GM19023 (cell line): ENCODE data around the gene TMPRSS2.

ENCODE experiments used
- ATAC-seq: cut with Tn5 transposase; IDR thresholded peaks from one replicate; pipeline ENCODE4 v1.9.1; 2021; ENCODE audit warnings: mild to moderate bottlenecking, moderate library complexity; ENCODE audit not compliant: unreplicated experiment

Gene TMPRSS2

DNA sequence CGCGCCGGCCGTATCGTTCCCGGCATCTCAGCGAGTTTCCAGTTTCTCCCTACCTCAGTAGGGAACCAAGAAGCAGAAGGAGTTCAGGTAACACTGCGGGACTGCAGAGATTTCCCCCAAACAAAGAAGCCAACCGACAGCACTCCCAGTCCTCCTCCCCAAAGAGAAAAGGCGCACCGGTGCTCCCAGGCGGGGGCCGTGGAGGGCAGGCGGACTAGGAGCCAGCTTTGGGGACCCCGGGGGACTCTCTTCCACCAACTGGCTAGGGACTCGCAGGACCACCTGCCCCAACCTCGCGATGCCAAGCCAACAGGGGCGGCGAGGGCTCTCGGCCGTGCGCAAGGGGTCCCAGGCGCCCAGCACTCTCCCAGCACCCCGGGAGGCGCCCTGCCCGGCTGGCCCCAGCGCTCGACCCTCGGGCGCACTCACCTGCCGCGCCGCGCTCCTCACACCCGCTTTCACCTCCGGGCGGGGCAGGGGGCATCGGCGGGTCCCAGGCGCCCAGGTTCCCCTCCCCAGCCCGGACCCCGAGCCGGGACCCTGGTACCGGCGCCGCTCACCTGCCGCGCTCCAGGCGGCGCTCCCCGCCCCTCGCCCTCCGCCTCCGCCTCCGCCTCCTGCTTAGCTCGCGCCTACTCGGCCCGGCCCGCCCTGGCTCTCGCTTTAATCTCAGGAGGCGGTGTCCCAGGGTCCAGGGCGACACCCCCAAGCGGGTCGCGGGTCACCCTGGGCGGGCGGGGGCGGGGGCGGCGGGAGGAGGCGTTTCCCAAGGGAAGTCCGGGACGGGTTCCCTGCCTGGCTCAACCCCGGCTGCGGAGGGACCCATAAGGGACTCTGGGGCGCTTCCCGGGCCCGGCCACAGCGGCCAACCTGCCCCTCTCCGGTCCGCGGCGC, at the start of gene TMPRSS2:
Gene TMPRSS2, minus strand, starts transcription at position 638 of the 894 bp plus-strand sequence. CDS start 10,025 bp downstream, outside the sequence.
- no peak for ATAC-seq

- ATAC-seq = no peak
Observed at GRCh38 chr21:41555057-41555456, 47.1 kb upstream of the TMPRSS2 start.

- no peak for ATAC-seq
Observed at GRCh38 chr21:41552254-41552653, 44.3 kb upstream of the TMPRSS2 start.

- ATAC-seq = no peak
Observed at GRCh38 chr21:41548781-41549180, 40.8 kb upstream of the TMPRSS2 start.

DNA sequence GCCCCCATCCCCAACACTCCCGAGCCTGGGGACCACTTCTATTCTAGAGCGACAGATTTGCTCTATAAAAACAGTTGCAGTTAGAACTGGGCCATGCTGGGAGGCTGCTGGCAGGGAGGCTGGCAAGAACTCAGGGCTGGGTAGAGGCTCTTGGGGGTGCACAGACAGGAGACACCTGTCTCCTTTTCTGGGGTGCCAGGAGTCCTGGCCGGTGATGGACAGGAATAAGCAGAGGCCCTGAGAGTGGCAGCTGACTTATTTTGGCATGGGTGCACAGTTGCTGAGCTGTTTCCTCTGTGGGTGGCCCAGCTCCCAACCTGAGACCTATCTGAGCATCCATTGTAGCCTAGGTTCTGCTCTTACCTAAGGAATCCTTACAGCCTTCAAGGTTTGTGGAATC, 39.2 kb upstream of the TMPRSS2 start:
- ATAC-seq = no peak

DNA sequence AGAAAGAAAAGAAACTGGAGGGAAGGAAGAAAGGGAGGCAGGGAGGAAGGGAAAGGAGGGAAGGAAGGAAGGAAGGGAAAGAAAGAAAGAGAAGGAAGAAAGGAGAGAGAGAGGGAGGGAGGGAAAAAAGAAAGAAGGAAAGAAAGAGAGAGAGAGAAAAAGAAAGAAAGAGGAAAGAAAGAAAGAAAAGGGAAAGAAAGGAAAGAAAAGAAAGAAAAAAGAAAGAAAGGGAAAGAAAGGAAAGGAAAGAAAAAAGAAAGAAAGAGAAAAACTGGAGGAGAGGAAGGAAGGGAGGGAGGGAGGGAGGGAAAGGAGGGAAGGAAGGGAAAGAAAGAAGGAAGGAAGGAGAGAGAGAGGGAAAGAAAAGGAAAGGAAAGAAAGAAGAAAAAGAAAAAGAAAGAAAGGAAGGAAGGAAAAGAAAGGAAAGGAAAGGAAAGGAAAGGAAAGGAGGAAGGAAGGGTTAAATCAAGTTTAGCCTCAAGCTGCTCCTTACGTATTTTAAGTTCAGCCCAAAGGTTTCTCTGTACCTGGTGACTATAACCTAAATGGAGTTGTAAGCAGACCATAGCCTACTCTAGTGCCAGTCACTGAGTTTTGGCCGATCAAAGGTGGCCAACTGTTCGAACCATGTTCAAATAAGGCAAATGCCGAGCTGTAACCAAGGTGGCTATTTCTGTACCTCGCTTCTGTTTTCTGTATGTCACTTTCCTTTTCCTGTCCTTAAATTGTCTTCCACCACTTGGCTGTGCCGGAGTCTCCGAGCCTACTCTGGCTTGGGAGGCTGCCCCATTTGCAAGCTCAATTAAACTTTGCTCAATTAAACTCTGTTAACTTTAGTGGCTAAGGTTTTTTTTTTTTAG, 37.8 kb upstream of the TMPRSS2 start:
- ATAC-seq = no peak

DNA sequence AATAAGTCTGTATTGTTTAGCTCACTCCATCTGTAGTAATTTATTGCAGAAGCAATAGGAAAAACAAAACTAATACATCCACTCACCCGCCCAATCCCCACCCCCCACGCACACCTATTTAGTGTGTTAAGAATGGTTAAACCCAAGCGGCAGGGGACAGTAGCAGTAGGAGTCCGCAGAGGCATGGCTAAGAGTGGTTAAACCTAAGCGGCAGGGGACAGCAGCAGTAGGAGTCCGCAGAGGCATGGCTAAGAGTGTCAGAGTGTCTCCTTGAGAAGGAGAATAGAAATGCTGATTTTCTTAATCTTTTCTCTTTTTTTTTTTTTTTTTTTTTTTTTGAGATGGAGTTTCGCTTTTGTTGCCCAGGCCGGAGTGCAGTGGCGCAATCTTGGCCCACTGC, 34.8 kb upstream of the TMPRSS2 start:
- ATAC-seq = no peak

- no peak for ATAC-seq
Observed at GRCh38 chr21:41537356-41537755, 29.4 kb upstream of the TMPRSS2 start.

DNA sequence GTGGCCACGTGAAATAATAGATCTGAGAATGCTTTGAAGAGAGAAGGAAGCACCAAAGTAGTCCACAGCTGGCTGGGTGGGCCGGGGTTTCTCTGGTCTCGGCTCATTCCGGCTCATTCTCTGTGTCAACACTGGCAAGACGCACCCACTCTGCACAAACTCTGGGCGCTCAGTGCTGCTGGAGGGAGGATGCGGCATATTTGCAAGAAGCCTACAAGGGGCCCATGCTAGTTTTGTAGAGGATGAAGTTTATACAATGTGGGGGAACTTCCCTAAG, 28.8 kb upstream of the TMPRSS2 start:
- ATAC-seq = no peak

DNA sequence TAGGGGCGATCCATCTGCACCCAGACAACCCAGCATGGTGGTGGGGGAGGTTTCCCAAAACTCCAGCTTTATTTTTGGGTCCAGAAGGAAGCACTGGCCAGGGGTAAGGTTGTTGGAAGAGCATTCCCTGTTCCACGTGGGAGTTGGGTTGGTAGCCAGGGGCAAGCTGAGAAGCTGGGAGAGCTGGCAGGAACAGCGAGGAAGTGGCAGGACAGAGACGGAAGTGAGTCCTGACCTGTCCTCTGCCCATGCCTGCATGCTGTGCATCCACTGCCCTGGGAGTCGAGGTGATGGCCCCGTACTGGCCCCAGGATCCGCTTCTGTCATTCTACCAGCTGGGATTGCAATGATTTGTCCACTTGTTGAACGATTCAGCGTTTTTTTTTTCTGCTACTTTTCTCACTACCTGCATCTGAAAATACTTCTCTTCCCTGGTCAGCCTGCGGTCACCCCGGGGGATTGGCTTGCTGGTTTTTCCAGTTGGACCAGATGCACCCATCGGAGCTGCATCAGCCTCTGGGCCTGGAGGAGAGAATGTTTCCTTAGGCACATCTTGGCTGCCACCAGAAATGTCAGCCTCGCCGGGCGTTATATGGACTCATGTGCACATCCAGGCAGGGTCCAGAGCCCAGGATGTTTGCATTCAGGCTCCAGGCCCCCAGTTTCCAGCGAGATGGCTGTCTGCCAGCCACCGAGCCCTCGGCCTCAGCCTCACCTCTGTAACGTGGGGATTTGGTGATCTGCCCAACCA, 28.3 kb upstream of the TMPRSS2 start:
- ATAC-seq = no peak

- no peak for ATAC-seq
Observed at GRCh38 chr21:41530366-41530765, 22.4 kb upstream of the TMPRSS2 start.

- no peak for ATAC-seq
Observed at GRCh38 chr21:41529769-41530168, 21.8 kb upstream of the TMPRSS2 start.

DNA sequence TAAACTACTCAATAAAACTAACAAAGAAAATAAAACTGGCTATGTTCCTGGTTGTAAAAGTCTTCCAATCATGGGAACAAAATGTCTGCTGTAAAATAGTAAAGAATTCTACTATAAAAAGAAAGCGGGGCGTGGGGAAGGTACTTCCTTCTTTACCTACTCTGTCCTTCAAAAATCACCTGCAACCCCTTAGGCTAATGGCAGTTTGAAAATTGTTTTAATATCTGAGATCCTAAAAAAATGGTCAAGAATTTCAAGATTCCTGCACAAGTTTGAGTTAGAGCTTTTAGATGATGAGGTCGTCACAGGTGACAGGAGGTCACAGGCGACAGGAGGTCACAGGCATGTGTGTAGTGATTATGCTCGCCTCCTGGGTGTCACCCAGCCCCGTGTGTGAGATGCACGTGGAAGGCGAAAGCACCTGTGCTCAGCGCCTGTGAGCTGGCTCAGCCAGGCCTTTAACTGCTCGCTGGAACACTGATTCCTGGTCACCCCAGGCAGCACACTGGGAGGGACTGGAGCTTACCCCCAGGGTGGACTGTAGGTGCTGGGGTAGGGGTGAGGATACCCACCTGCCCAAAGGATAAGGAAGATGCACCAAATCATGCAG, 18.6 kb upstream of the TMPRSS2 start:
- no peak for ATAC-seq

- no peak for ATAC-seq
Observed at GRCh38 chr21:41523175-41523574, 15.2 kb upstream of the TMPRSS2 start.

DNA sequence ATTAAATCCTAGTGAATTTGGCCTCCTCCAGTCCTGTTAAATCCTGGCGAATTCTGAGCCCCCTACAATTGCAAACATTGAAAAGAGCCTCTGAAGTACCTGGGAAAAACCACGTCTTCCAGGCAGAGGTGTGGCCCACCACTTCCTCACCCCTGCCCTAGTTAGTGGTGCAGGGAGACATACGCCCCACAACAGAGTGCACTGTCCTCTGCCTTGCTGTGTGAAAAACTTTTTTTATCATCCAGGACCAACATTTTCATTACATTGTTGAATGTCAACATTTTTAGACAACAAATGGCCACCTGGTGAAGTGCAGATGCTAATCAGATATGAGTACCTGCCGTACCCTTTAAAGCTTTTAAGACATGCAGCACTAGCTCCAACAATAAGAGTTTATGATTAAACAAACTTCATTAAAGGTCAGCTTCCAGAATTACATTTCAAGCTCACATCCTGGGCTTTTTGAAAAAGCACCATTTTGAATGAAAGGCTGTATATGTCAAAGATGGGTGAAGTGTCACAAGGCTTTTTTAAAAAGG, 13.6 kb upstream of the TMPRSS2 start:
- ATAC-seq = no peak

- no peak for ATAC-seq
Observed at GRCh38 chr21:41520560-41521442, 12.8 kb upstream of the TMPRSS2 start.

- ATAC-seq = no peak
Observed at GRCh38 chr21:41519806-41520559, 12.0 kb upstream of the TMPRSS2 start.

DNA sequence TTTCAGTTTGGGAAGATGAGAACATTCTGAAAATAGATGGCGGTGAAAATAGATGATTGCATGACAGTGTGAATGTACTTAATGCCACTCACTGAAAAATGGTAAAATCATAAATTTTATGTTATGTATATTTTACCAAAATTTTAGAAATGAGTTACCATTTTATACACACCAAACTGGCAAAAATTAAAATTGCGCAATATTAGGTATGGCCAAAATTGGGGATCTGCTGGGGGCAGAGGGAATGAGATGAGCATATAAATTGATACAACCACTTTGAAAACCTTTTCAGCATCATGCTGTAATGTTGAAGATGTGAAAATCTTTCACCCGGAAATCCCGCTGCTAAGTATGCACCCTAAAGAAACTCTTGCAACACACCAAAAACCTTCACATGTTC, 10.8 kb upstream of the TMPRSS2 start:
- no peak for ATAC-seq

- ATAC-seq = no peak
Observed at GRCh38 chr21:41511858-41512257, 3.9 kb upstream of the TMPRSS2 start.
